Endothelial cell of umbilical vein (primary cell): ENCODE measurements around the gene HSPD1. TPM values are rescaled to one million over a fixed set of nuclear protein-coding genes. Genes with fewer than 3 reads are reported as not detected.

Experiments
- BruUV-seq: library from RNA; stranded (reverse); fragments of 400-500 nt; replicated peaks from 2 replicates; lab custom pipeline; 2021; lab: Mats Ljungman, UMichigan
- CTCF ChIA-PET: fragments of 300-600, 350-600 bp; sonication (Branson Sonifier 250); formaldehyde crosslinking; loops from one replicate; lab custom pipeline; 2021; ENCODE audit warnings: antibody characterized with exemption, inconsistent platforms; lab: Charles Lee
- POLR2A ChIA-PET: fragments of 300-600, 350-600 bp; sonication (Branson Sonifier 250); formaldehyde crosslinking; loops from one replicate; lab custom pipeline; 2021; ENCODE audit warnings: antibody characterized with exemption, inconsistent platforms; lab: Charles Lee
- DNase-seq: peaks from one replicate; pipeline ENCODE4 v3.0.0-alpha.2; 2011; ENCODE audit warnings: low read depth, low spot score
- FAIRE-seq: peaks from 2 replicates; lab custom pipeline; 2011; peaks lifted over from hg19 to GRCh38; lab: Jason Lieb, UNC
- H2AFZ ChIP-seq: 2 replicates; pipeline ENCODE4 v1.6.0; 2012; ENCODE audit warnings: low read depth, low read length, control low read depth, inconsistent platforms
- H3K27ac ChIP-seq: 2 replicates; pipeline ENCODE4 v1.5.1; 2011; ENCODE audit warnings: low read depth, mild to moderate bottlenecking, control low read depth, low read length, moderate library complexity; ENCODE audit not compliant: insufficient read depth
- H3K27me3 ChIP-seq, 2 experiments: 2 replicates each; pipeline versions ENCODE4 v1.6.0 to v1.6.1; 2011; ENCODE audit warnings: low read length in 2 of 2, mixed read lengths in 1 of 2; ENCODE audit not compliant: control insufficient read depth in 2 of 2, insufficient read depth in 2 of 2
- H3K36me3 ChIP-seq, 2 experiments: 2 replicates in 1 of 2; 3 replicates in 1 of 2; pipeline ENCODE4 v1.5.1; 2011; ENCODE audit warnings: low read length in 2 of 2, mild to moderate bottlenecking in 1 of 2, moderate library complexity in 1 of 2; ENCODE audit not compliant: control insufficient read depth in 2 of 2, insufficient read depth in 2 of 2; ENCODE audit errors: extremely low read depth in 1 of 2
- H3K4me1 ChIP-seq: 3 replicates; pipeline ENCODE4 v1.5.1; 2011; ENCODE audit warnings: mild to moderate bottlenecking, low read length; ENCODE audit not compliant: control insufficient read depth, insufficient read depth; ENCODE audit errors: extremely low read depth
- H3K4me2 ChIP-seq: 2 replicates; pipeline ENCODE4 v1.6.1; 2011; ENCODE audit warnings: low read length, control low read depth, mixed read lengths; ENCODE audit not compliant: insufficient read depth
- H3K4me3 ChIP-seq, 3 experiments: fragments of 200-600 bp in 1 of 3; sonication (generic), shearing (Covaris generic) in 1 of 3; replicated peaks in 1 of 3; 2 replicates each; pipeline ENCODE4 v1.5.1; 2011 to 2016; ENCODE audit warnings: control low read depth in 3 of 3, low read length in 3 of 3, mild to moderate bottlenecking in 2 of 3, inconsistent platforms in 1 of 3, low read depth in 1 of 3, moderate library complexity in 1 of 3; ENCODE audit not compliant: insufficient read depth in 1 of 3
- H3K79me2 ChIP-seq: 2 replicates; pipeline ENCODE4 v1.6.0; 2012; ENCODE audit warnings: low read length, inconsistent platforms; ENCODE audit not compliant: control insufficient read depth, insufficient read depth
- H3K9ac ChIP-seq: replicated peaks from 2 replicates; pipeline ENCODE3; 2011; ENCODE audit warnings: low read length, control low read depth; ENCODE audit not compliant: insufficient read depth; ENCODE audit errors: extremely low read depth
- H3K9me1 ChIP-seq: replicated peaks from 3 replicates; pipeline ENCODE4 v1.6.0; 2011; ENCODE audit warnings: mild to moderate bottlenecking, low read length; ENCODE audit not compliant: control insufficient read depth, insufficient read depth; ENCODE audit errors: extremely low read depth
- H3K9me3 ChIP-seq: replicated peaks from 2 replicates; pipeline ENCODE4 v1.5.1; 2012; ENCODE audit warnings: low read length, inconsistent platforms; ENCODE audit not compliant: control insufficient read depth, insufficient read depth
- H4K20me1 ChIP-seq: replicated peaks from 2 replicates; pipeline ENCODE3; 2011; ENCODE audit warnings: mild to moderate bottlenecking, low read length; ENCODE audit not compliant: control insufficient read depth, insufficient read depth; ENCODE audit errors: extremely low read depth
- EZH2 ChIP-seq: IDR thresholded peaks from 2 replicates; pipeline ENCODE4 v1.6.1; 2012; ENCODE audit warnings: borderline replicate concordance, low read depth, mild to moderate bottlenecking, moderate library complexity, low read length, inconsistent platforms; ENCODE audit not compliant: severe bottlenecking
- JUN ChIP-seq: IDR thresholded peaks from 2 replicates; pipeline ENCODE4 v1.6.1; 2011; ENCODE audit warnings: borderline replicate concordance, low read depth; ENCODE audit not compliant: insufficient read length, insufficient read depth
- dilution Hi-C: fragments of 300-500 bp; cut with MboI; formaldehyde crosslinking; loops from one replicate; pipeline ENCODE4 v1.15.0; 2019; ENCODE audit warnings: low sequenced_read_pairs; ENCODE audit not compliant: extremely low pct_ligation_motif_present
- intact Hi-C: fragments of 100-400 bp; cut with micrococcal nuclease; formaldehyde crosslinking; loops from one replicate; pipeline ENCODE4 v1.10.0; 2022
- polyA plus RNA-seq, 4 experiments: library from polyadenylated mRNA; depleted of rRNA in 3 of 4; stranded (reverse) in 3 of 4; unstranded in 1 of 4; fragments of >200 nt; gene quantifications; 2 replicates each; pipeline versions ENCODE4 v1.2.1 to v1.2.3, GENCODE V29; 2011 to 2012; ENCODE audit warnings: missing spikeins in 1 of 4
- total RNA-seq: library from RNA; stranded (reverse); gene quantifications from 2 replicates; pipeline ENCODE4 v1.2.3, GENCODE V29; 2021

Gene HSPD1
- total and polyA plus RNA-seq, 2 donors (not counting 3 experiments of a cell fraction or from before 2014, with no cell fraction given), result 73.2 to 337 TPM

- ChIA-PET CTCF (no interaction called here), POLR2A (no interaction called here)
- Histone ChIP-seq H3K4me3 (no peak overlapping the region), H3K27ac (no peak overlapping the region), H3K79me2 (no peaks in the 10 kb centered on the region), H3K36me3 (peaks cover 1 to 19% of the 10 kb centered on the region in 2 experiments), H3K9me1 (no peaks in the 10 kb centered on the region), H3K9me3 (no peaks in the 10 kb centered on the region), H2AFZ (no peak overlapping the region), H3K27me3 (no peaks in the 10 kb centered on the region), H3K4me2 (no peak overlapping the region), H3K9ac (no peak overlapping the region), H3K4me1 (no peaks in the 10 kb centered on the region), H4K20me1 (no peaks in the 10 kb centered on the region)
- intact Hi-C loops, result loop anchor here (5.0 kb wide), 1 partner anchor 75 kb away; no protein-coding TSS in a partner anchor
- no peak for TF ChIP-seq EZH2
- FAIRE-seq (no peak), DNase-seq (no peak)
- BruUV-seq, result no TSS peak
- dilution Hi-C loops, result no loop called here
These were observed 27.5 kb downstream of the HSPD1 start for GRCh38 chr2:197472166-197472565.

- DNase-seq, result no peak
- Histone ChIP-seq H3K9ac (no peak overlapping the region), H3K79me2 (peaks cover 10% of the 10 kb centered on the region), H3K4me3 (no peak overlapping the region), H3K27me3 (no peaks in the 10 kb centered on the region), H3K4me2 (no peak overlapping the region), H3K4me1 (no peaks in the 10 kb centered on the region), H4K20me1 (no peaks in the 10 kb centered on the region), H3K9me1 (no peaks in the 10 kb centered on the region), H2AFZ (no peak overlapping the region), H3K36me3 (peaks cover 10 to 11% of the 10 kb centered on the region in 2 experiments), H3K27ac (no peak overlapping the region), H3K9me3 (no peaks in the 10 kb centered on the region)
- BruUV-seq, result no TSS peak
- TF ChIP-seq JUN, result no peak
- dilution Hi-C loops, result no loop called here
- intact Hi-C loops, result no loop called here
- ChIA-PET CTCF (interaction anchor here (0.8 to 1.2 kb wide), 3 partner anchors 13 to 29 kb away, joined by 3 to 4 read pairs (median 3); partner anchors contain the start of gene SF3B1), POLR2A (interaction anchor here (0.6 to 0.7 kb wide), 2 partner anchors 20 to 36 kb away, joined by 3 to 4 read pairs; partner anchors contain the start of gene HSPD1)
- FAIRE-seq, result no peak
These were observed 35.5 kb downstream of the HSPD1 start for GRCh38 chr2:197464175-197464574.
